Mesenchymal stem cell (in vitro differentiated cells and primary cell): ENCODE measurements around the gene AFM.

Experiments
- DNase-seq: peaks from one replicate; pipeline ENCODE4 v3.0.0-alpha.2; 2013
- H2AFZ ChIP-seq: one replicate; pipeline ENCODE4 v1.6.1; 2013; ENCODE audit warnings: low read depth, mild to moderate bottlenecking, control low read depth, inconsistent platforms, low read length, moderate library complexity
- H2AK5ac ChIP-seq: 2 replicates; pipeline ENCODE4 v1.6.1; 2013; ENCODE audit warnings: low read length, moderate library complexity, mild to moderate bottlenecking, inconsistent platforms; ENCODE audit not compliant: severe bottlenecking
- H2BK120ac ChIP-seq: one replicate; pipeline ENCODE4 v1.6.1; 2013; ENCODE audit warnings: low read depth, mild to moderate bottlenecking, inconsistent platforms, low read length, moderate library complexity
- H2BK12ac ChIP-seq, 2 experiments: one replicate each; pipeline ENCODE4 v1.6.1; 2013; ENCODE audit warnings: inconsistent platforms in 2 of 2, low read length in 2 of 2, mild to moderate bottlenecking in 2 of 2, moderate library complexity in 2 of 2, control low read depth in 1 of 2
- H2BK15ac ChIP-seq: one replicate; pipeline ENCODE4 v1.6.1; 2013; ENCODE audit warnings: mild to moderate bottlenecking, low read depth, inconsistent platforms; ENCODE audit not compliant: poor library complexity, severe bottlenecking
- H2BK5ac ChIP-seq: 2 replicates; pipeline ENCODE4 v1.6.1; 2013; ENCODE audit warnings: low read depth, mild to moderate bottlenecking, low read length, control low read depth, inconsistent platforms; ENCODE audit not compliant: poor library complexity, severe bottlenecking
- H3K14ac ChIP-seq, 2 experiments: one replicate each; pipeline ENCODE4 v1.6.1; 2013; ENCODE audit warnings: inconsistent platforms in 2 of 2, low read length in 2 of 2, control low read depth in 1 of 2, mild to moderate bottlenecking in 1 of 2, moderate library complexity in 1 of 2
- H3K18ac ChIP-seq, 2 experiments: one replicate each; pipeline ENCODE4 v1.6.1; 2013; ENCODE audit warnings: inconsistent platforms in 2 of 2, low read length in 2 of 2, control low read depth in 1 of 2, low read depth in 1 of 2, mild to moderate bottlenecking in 1 of 2
- H3K23ac ChIP-seq, 2 experiments: one replicate each; pipeline ENCODE4 v1.6.1; 2013; ENCODE audit warnings: inconsistent platforms in 2 of 2, low read length in 2 of 2, mild to moderate bottlenecking in 2 of 2, moderate library complexity in 2 of 2, control low read depth in 1 of 2
- H3K27ac ChIP-seq: 2 replicates; pipeline ENCODE4 v1.5.1; 2013; ENCODE audit warnings: mild to moderate bottlenecking, moderate library complexity, low read length, control low read depth, inconsistent platforms; ENCODE audit not compliant: poor library complexity, severe bottlenecking
- H3K27me3 ChIP-seq, 2 experiments: 2 replicates each; pipeline versions ENCODE4 v1.6.1 to v1.7.0; 2013; ENCODE audit warnings: low read length in 2 of 2, mild to moderate bottlenecking in 2 of 2, moderate library complexity in 2 of 2, control low read depth in 1 of 2, inconsistent platforms in 1 of 2; ENCODE audit not compliant: control insufficient read depth in 1 of 2, insufficient read depth in 1 of 2
- H3K36me3 ChIP-seq, 2 experiments: 2 replicates each; pipeline versions ENCODE4 v1.6.1 to v1.7.0; 2013; ENCODE audit warnings: low read length in 2 of 2, control low read depth in 1 of 2, inconsistent platforms in 1 of 2, low read depth in 1 of 2, mild to moderate bottlenecking in 1 of 2; ENCODE audit not compliant: insufficient read depth in 2 of 2, control insufficient read depth in 1 of 2
- H3K4ac ChIP-seq, 2 experiments: one replicate each; pipeline ENCODE4 v1.6.1; 2013; ENCODE audit warnings: inconsistent platforms in 2 of 2, low read length in 2 of 2, mild to moderate bottlenecking in 2 of 2, moderate library complexity in 2 of 2, control low read depth in 1 of 2, low read depth in 1 of 2
- H3K4me1 ChIP-seq: 2 replicates; pipeline ENCODE4 v1.6.1; 2013; ENCODE audit warnings: low read depth, low read length, control low read depth; ENCODE audit not compliant: control insufficient read depth, insufficient read depth
- H3K4me2 ChIP-seq: 2 replicates; pipeline ENCODE4 v1.6.1; 2013; ENCODE audit warnings: low read length, mild to moderate bottlenecking, inconsistent platforms; ENCODE audit not compliant: poor library complexity, severe bottlenecking
- H3K4me3 ChIP-seq, 2 experiments: 2 replicates each; pipeline versions ENCODE4 v1.5.1 to v1.7.0; 2013; ENCODE audit warnings: low read length in 2 of 2, mild to moderate bottlenecking in 2 of 2, control low read depth in 1 of 2, low read depth in 1 of 2; ENCODE audit not compliant: insufficient read depth in 1 of 2
- H3K79me1 ChIP-seq: replicated peaks from 2 replicates; pipeline ENCODE4 v1.6.1; 2013; ENCODE audit warnings: mild to moderate bottlenecking, control low read depth, low read length, inconsistent platforms; ENCODE audit not compliant: poor library complexity, severe bottlenecking
- H3K9ac ChIP-seq: 2 replicates; pipeline ENCODE4 v1.7.0; 2013; ENCODE audit warnings: mild to moderate bottlenecking, low read length, moderate library complexity
- H3K9me3 ChIP-seq: 2 replicates; pipeline ENCODE4 v1.7.0; 2013; ENCODE audit warnings: mild to moderate bottlenecking, low read length; ENCODE audit not compliant: control insufficient read depth
- H4K8ac ChIP-seq: one replicate; pipeline ENCODE4 v1.6.1; 2013; ENCODE audit warnings: inconsistent platforms, mild to moderate bottlenecking, low read length, moderate library complexity
- H4K91ac ChIP-seq: one replicate; pipeline ENCODE4 v1.6.1; 2013; ENCODE audit warnings: mild to moderate bottlenecking, low read length, inconsistent platforms
- WGBS: methylation state at CpG from one replicate; pipeline ENCODE4 v1.1.7; 2013; ENCODE audit warnings: mixed read lengths; 5-methylcytosine and 5-hydroxymethylcytosine counted together

Gene AFM

DNA sequence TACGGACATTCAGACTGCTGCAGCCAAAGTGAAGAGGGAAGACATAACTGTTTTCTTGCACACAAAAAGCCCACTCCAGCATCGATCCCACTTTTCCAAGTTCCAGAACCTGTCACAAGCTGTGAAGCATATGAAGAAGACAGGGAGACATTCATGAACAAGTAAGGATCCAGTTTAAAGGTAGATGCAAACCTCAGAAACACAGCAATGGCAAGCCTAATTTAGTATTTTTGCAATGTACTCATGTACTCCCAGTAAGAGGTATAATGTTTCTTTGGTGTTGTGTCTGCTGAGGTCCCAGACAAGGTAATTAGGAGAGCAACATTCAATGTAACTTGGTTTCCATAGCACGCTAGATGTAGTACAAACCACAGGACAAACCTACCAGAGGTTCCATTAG, 40.9 kb upstream of the AFM start:
- H2BK15ac ChIP-seq, result no peak overlapping the region
- H3K4me2 ChIP-seq, result no peak overlapping the region
- no peak overlapping the region for H3K18ac ChIP-seq
- H3K14ac ChIP-seq, result no peak overlapping the region
- H2AK5ac ChIP-seq, result no peak overlapping the region
- H3K9ac ChIP-seq, result no peak overlapping the region
- no peak overlapping the region for H3K27ac ChIP-seq
- H3K9me3 ChIP-seq, result no peaks in the 10 kb centered on the region
- H3K4me3 ChIP-seq, result no peak overlapping the region
- H2BK120ac ChIP-seq, result no peak overlapping the region
- H3K27me3 ChIP-seq, result no peaks in the 10 kb centered on the region
- H3K23ac ChIP-seq, result no peak overlapping the region
- H2BK12ac ChIP-seq, result no peak overlapping the region
- no peaks in the 10 kb centered on the region for H3K79me1 ChIP-seq
- 100% methylated on average over 2 of the region's 3 CpGs for WGBS
- DNase-seq, result no peak
- H4K8ac ChIP-seq, result no peak overlapping the region
- no peak overlapping the region for H2BK5ac ChIP-seq
- H3K4ac ChIP-seq, result no peak overlapping the region
- no peak overlapping the region for H2AFZ ChIP-seq
- H3K4me1 ChIP-seq, result no peaks in the 10 kb centered on the region
- H4K91ac ChIP-seq, result no peak overlapping the region
- no peaks in the 10 kb centered on the region for H3K36me3 ChIP-seq

DNA sequence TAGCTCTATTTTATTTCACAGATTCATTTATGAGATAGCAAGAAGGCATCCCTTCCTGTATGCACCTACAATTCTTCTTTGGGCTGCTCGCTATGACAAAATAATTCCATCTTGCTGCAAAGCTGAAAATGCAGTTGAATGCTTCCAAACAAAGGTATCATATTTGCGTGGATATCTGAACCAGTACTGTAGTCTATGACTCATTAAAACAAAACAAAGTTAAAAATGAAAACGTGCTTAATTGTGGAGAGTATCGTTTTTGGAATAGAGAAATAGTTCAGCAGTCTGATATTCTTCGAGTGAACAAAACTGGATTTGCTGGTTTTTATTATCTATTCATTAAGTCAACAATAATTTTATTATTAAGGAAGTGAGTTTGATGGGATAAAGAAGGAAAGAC, 39.3 kb upstream of the AFM start:
- H2AFZ ChIP-seq, result no peak overlapping the region
- no peak overlapping the region for H3K18ac ChIP-seq
- H4K8ac ChIP-seq, result no peak overlapping the region
- H3K27me3 ChIP-seq, result no peaks in the 10 kb centered on the region
- no peak overlapping the region for H2BK12ac ChIP-seq
- no peaks in the 10 kb centered on the region for H3K79me1 ChIP-seq
- no peak overlapping the region for H3K4me3 ChIP-seq
- no peak overlapping the region for H2AK5ac ChIP-seq
- H3K36me3 ChIP-seq, result no peaks in the 10 kb centered on the region
- H2BK5ac ChIP-seq, result no peak overlapping the region
- no peak overlapping the region for H3K14ac ChIP-seq
- H2BK120ac ChIP-seq, result no peak overlapping the region
- WGBS, result 98% methylated on average over 2 of the region's 5 CpGs
- no peak overlapping the region for H3K23ac ChIP-seq
- no peaks in the 10 kb centered on the region for H3K4me1 ChIP-seq
- H2BK15ac ChIP-seq, result no peak overlapping the region
- no peak overlapping the region for H3K4me2 ChIP-seq
- H3K9ac ChIP-seq, result no peak overlapping the region
- no peak overlapping the region for H4K91ac ChIP-seq
- no peaks in the 10 kb centered on the region for H3K9me3 ChIP-seq
- no peak overlapping the region for H3K27ac ChIP-seq
- H3K4ac ChIP-seq, result no peak overlapping the region
- DNase-seq, result no peak

DNA sequence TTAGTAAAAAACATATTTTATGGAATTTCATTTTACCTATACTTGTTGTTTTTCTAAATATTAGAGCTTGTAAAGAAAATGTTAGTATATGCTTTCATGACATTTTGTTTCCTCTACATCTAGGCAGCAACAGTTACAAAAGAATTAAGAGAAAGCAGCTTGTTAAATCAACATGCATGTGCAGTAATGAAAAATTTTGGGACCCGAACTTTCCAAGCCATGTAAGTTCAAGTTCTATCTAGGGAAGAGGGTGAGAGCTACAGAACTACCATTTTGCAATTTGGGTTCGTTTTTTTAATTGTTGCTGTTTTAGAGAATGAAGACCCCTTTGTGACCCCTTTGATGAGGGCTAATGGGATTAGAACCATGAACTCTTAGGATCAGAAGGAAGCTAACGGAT, 38.3 kb upstream of the AFM start:
- no peaks in the 10 kb centered on the region for H3K36me3 ChIP-seq
- H2AK5ac ChIP-seq, result no peak overlapping the region
- no peak overlapping the region for H3K18ac ChIP-seq
- H4K8ac ChIP-seq, result no peak overlapping the region
- H3K4ac ChIP-seq, result no peak overlapping the region
- H3K9me3 ChIP-seq, result no peaks in the 10 kb centered on the region
- no peak overlapping the region for H3K9ac ChIP-seq
- H3K23ac ChIP-seq, result no peak overlapping the region
- no peak overlapping the region for H3K4me3 ChIP-seq
- no peaks in the 10 kb centered on the region for H3K79me1 ChIP-seq
- no peak overlapping the region for H2AFZ ChIP-seq
- no peak overlapping the region for H2BK12ac ChIP-seq
- H2BK5ac ChIP-seq, result no peak overlapping the region
- no peaks in the 10 kb centered on the region for H3K4me1 ChIP-seq
- H2BK120ac ChIP-seq, result no peak overlapping the region
- H3K27me3 ChIP-seq, result no peaks in the 10 kb centered on the region
- H2BK15ac ChIP-seq, result no peak overlapping the region
- H4K91ac ChIP-seq, result no peak overlapping the region
- H3K14ac ChIP-seq, result no peak overlapping the region
- no peak overlapping the region for H3K27ac ChIP-seq
- no peak overlapping the region for H3K4me2 ChIP-seq
- 69% methylated on average over 2 of the region's 3 CpGs for WGBS
- no peak for DNase-seq

DNA sequence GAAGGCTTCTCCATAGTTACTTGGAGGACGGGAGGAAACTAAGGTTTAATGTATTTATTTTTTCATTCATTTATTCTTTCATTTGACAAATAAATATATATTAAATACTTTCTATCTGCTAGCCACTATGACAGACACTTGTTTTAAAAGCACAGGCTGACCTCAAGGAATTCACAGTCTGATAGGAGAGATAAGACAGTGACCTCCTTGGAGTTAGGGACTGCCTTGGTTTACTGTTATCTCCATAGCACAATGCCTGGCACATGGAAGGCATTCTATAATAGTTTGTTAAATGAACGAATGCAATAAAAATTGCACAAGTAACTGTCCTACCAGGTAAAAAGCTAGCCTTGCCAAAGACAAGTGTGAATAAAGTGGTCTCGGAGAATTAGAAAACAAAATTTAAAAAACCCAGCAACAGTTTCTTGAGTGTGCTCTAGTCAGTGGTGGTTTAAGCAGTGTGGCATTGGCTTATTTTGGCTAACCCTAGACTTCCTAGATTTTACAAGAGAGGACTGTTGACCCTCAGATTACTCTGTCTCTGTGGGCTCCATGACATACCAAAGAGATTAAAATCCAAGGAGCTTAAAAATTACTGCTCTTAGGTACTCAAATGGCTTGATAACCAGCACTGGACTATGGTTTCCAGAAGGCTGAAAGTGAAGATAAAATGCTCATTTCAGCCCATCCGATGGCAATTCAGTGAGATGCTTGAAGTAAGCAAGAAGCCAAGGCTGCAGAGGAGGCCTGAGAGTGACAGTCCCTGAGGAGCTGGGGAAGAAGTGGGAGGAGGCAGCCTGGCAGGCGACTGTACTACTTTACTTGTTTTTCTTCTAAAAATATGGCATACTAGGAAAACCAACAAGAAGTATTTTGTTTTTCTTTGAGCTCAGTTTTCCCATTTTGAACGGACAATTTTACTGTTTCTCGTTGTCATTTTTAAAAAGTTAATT, 35.9 kb upstream of the AFM start:
- no peak overlapping the region for H3K4me3 ChIP-seq
- no peak overlapping the region for H3K4me2 ChIP-seq
- H2BK15ac ChIP-seq, result no peak overlapping the region
- no peaks in the 10 kb centered on the region for H3K27me3 ChIP-seq
- H2BK12ac ChIP-seq, result no peak overlapping the region
- no peak overlapping the region for H2BK5ac ChIP-seq
- no peak overlapping the region for H2AK5ac ChIP-seq
- no peaks in the 10 kb centered on the region for H3K36me3 ChIP-seq
- peaks cover 2% of the 10 kb centered on the region for H3K4me1 ChIP-seq
- no peak overlapping the region for H3K23ac ChIP-seq
- H3K14ac ChIP-seq, result no peak overlapping the region
- H3K18ac ChIP-seq, result no peak overlapping the region
- no peak overlapping the region for H4K91ac ChIP-seq
- no peak overlapping the region for H3K4ac ChIP-seq
- no peak overlapping the region for H3K9ac ChIP-seq
- no peak overlapping the region for H4K8ac ChIP-seq
- H3K27ac ChIP-seq, result no peak overlapping the region
- H3K9me3 ChIP-seq, result no peaks in the 10 kb centered on the region
- no peak for DNase-seq
- 90% methylated on average over 5 of the region's 7 CpGs for WGBS
- H3K79me1 ChIP-seq, result no peaks in the 10 kb centered on the region
- H2AFZ ChIP-seq, result no peak overlapping the region
- H2BK120ac ChIP-seq, result no peak overlapping the region
